ENCODE data around the gene PPIP5K2. TPM values are rescaled to one million over a fixed set of nuclear protein-coding genes. Genes with fewer than 3 reads are reported as not detected.

PPIP5K2 gene
- total RNA-seq, 1 experiment from 2014 or later: 44.8 TPM

GRCh38 chr5:103102234-103102633 is 17.9 kb upstream of the PPIP5K2 start:
- Mint-ChIP-seq H3K4me1 (ENCODE audit: low read depth, unreplicated experiment) (no peaks in the 10 kb centered on the region), H3K36me3 (ENCODE audit: insufficient read depth, unreplicated experiment) (no peaks in the 10 kb centered on the region), H3K27me3 (ENCODE audit: insufficient read depth, unreplicated experiment) (no peaks in the 10 kb centered on the region), H3K4me3 (ENCODE audit: unreplicated experiment) (no peak overlapping the region), H3K9me3 (ENCODE audit: unreplicated experiment) (no peaks in the 10 kb centered on the region), H3K27ac (ENCODE audit: unreplicated experiment) (no peak overlapping the region)
- DNase-seq: no peak
- no peaks in the 10 kb centered on the region for H3K9me3 ChIP-seq
- intact Hi-C loops (cut with micrococcal nuclease; ENCODE audit: unreplicated experiment): no loop called here
- H3K4me3 ChIP-seq (ENCODE audit: low read depth, low read length): no peak overlapping the region
- TF ChIP-seq CTCF (IDR thresholded peaks at IDR 0.05; ENCODE audit: insufficient read depth in 1 of 2, low read depth in 1 of 2, low read length in 1 of 2, severe bottlenecking in 1 of 2, unreplicated experiment in 1 of 2): no peak
- no peaks in the 10 kb centered on the region for H3K4me1 ChIP-seq
- BruUV-seq (replicated peaks): no TSS peak
- ChIA-PET POLR2A (no interaction called here), CTCF (no interaction called here)
- H3K27me3 ChIP-seq (replicated peaks; ENCODE audit: control insufficient read depth, insufficient read depth, low read length): no peaks in the 10 kb centered on the region
- H3K36me3 ChIP-seq (ENCODE audit: control insufficient read depth, insufficient read depth, low read length): no peaks in the 10 kb centered on the region

GRCh38 chr5:103108086-103108485 is 12.0 kb upstream of the PPIP5K2 start:
- ChIA-PET CTCF (no interaction called here), POLR2A (no interaction called here)
- Histone ChIP-seq H3K36me3 (ENCODE audit: control insufficient read depth, insufficient read depth, low read length) (no peaks in the 10 kb centered on the region), H3K4me3 (ENCODE audit: low read depth, low read length) (no peak overlapping the region), H3K9me3 (no peaks in the 10 kb centered on the region), H3K4me1 (no peaks in the 10 kb centered on the region), H3K27me3 (replicated peaks; ENCODE audit: control insufficient read depth, insufficient read depth, low read length) (no peaks in the 10 kb centered on the region)
- H3K4me3 Mint-ChIP-seq (ENCODE audit: unreplicated experiment): no peak overlapping the region
- DNase-seq: no peak
- H3K9me3 Mint-ChIP-seq (ENCODE audit: unreplicated experiment): no peaks in the 10 kb centered on the region
- intact Hi-C loops (cut with micrococcal nuclease; ENCODE audit: unreplicated experiment): no loop called here
- H3K27me3 Mint-ChIP-seq (ENCODE audit: insufficient read depth, unreplicated experiment): no peaks in the 10 kb centered on the region
- no peaks in the 10 kb centered on the region for H3K4me1 Mint-ChIP-seq (ENCODE audit: low read depth, unreplicated experiment)
- no TSS peak for BruUV-seq (replicated peaks)
- H3K36me3 Mint-ChIP-seq (ENCODE audit: insufficient read depth, unreplicated experiment): no peaks in the 10 kb centered on the region
- no peak for TF ChIP-seq CTCF (IDR thresholded peaks at IDR 0.05; ENCODE audit: insufficient read depth in 1 of 2, low read depth in 1 of 2, low read length in 1 of 2, severe bottlenecking in 1 of 2, unreplicated experiment in 1 of 2)
- no peak overlapping the region for H3K27ac Mint-ChIP-seq (ENCODE audit: unreplicated experiment)

- no peak overlapping the region for H3K27ac Mint-ChIP-seq (ENCODE audit: unreplicated experiment)
Measured at GRCh38 chr5:103109277-103109676, 10.8 kb upstream of the PPIP5K2 start.

More at GRCh38 chr5:103109277-103109676, 10.8 kb upstream of the PPIP5K2 start:
- CTCF ChIA-PET: no interaction called here
- Histone ChIP-seq H3K4me1 (no peaks in the 10 kb centered on the region), H3K9me3 (no peaks in the 10 kb centered on the region), H3K27me3 (replicated peaks; ENCODE audit: control insufficient read depth, insufficient read depth, low read length) (no peaks in the 10 kb centered on the region), H3K36me3 (ENCODE audit: control insufficient read depth, insufficient read depth, low read length) (no peaks in the 10 kb centered on the region), H3K4me3 (ENCODE audit: low read depth, low read length) (no peak overlapping the region)
- no TSS peak for BruUV-seq (replicated peaks)
- no peaks in the 10 kb centered on the region for H3K9me3 Mint-ChIP-seq (ENCODE audit: unreplicated experiment)
- intact Hi-C loops (cut with micrococcal nuclease; ENCODE audit: unreplicated experiment): no loop called here
- H3K36me3 Mint-ChIP-seq (ENCODE audit: insufficient read depth, unreplicated experiment): no peaks in the 10 kb centered on the region
- no peak for TF ChIP-seq CTCF (IDR thresholded peaks at IDR 0.05; ENCODE audit: insufficient read depth in 1 of 2, low read depth in 1 of 2, low read length in 1 of 2, severe bottlenecking in 1 of 2, unreplicated experiment in 1 of 2)
- no peak for DNase-seq
- H3K27me3 Mint-ChIP-seq (ENCODE audit: insufficient read depth, unreplicated experiment): no peaks in the 10 kb centered on the region
- POLR2A ChIA-PET: no interaction called here
- H3K4me1 Mint-ChIP-seq (ENCODE audit: low read depth, unreplicated experiment): no peaks in the 10 kb centered on the region
- no peak overlapping the region for H3K4me3 Mint-ChIP-seq (ENCODE audit: unreplicated experiment)
